CD14-positive monocyte (primary cell): ENCODE results near the gene PYGO2. TPM values are rescaled to one million over a fixed set of nuclear protein-coding genes. Genes with fewer than 3 reads are reported as not detected.

Experiments
- DNase-seq, 3 donors: peaks; one replicate each; pipeline ENCODE4 v3.0.0-alpha.2; 2011 to 2022
- H2AFZ ChIP-seq: 2 replicates; pipeline ENCODE4 v1.6.0; 2012; ENCODE audit warnings: mild to moderate bottlenecking, low read depth, low read length, inconsistent platforms; ENCODE audit not compliant: insufficient read depth, poor library complexity, severe bottlenecking
- H3K27ac ChIP-seq, 2 donors: 1 replicate in 1 of 2; 2 replicates in 1 of 2; pipeline ENCODE4 v1.5.1; 2012 to 2013; ENCODE audit warnings: low read length in 2 of 2, control low read depth in 1 of 2, inconsistent platforms in 1 of 2, low read depth in 1 of 2, mild to moderate bottlenecking in 1 of 2
- H3K27me3 ChIP-seq, 2 donors: one replicate each; pipeline versions ENCODE4 v1.6.0 to v1.6.1; 2011 to 2013; ENCODE audit warnings: low read length in 2 of 2; ENCODE audit not compliant: control insufficient read depth in 2 of 2, insufficient read depth in 2 of 2
- H3K36me3 ChIP-seq, 2 donors: replicated peaks in 1 of 2; 1 replicate in 1 of 2; 2 replicates in 1 of 2; pipeline versions ENCODE4 v1.5.1 to v1.6.1; 2012 to 2013; ENCODE audit warnings: low read length in 2 of 2, control low read depth in 1 of 2, inconsistent platforms in 1 of 2, mild to moderate bottlenecking in 1 of 2; ENCODE audit not compliant: insufficient read depth in 2 of 2, control insufficient read depth in 1 of 2
- H3K4me1 ChIP-seq, 2 donors: 1 replicate in 1 of 2; 2 replicates in 1 of 2; pipeline versions ENCODE4 v1.5.1 to v1.6.1; 2012 to 2013; ENCODE audit warnings: low read length in 2 of 2, control low read depth in 1 of 2, inconsistent platforms in 1 of 2, mild to moderate bottlenecking in 1 of 2, moderate library complexity in 1 of 2; ENCODE audit not compliant: insufficient read depth in 2 of 2, control insufficient read depth in 1 of 2
- H3K4me2 ChIP-seq: replicated peaks from 2 replicates; pipeline ENCODE3; 2012; ENCODE audit warnings: low read length, moderate library complexity, mild to moderate bottlenecking; ENCODE audit not compliant: poor library complexity, severe bottlenecking; ENCODE audit errors: extremely low read depth
- H3K4me3 ChIP-seq, 3 experiments: fragments of 200-600 bp in 1 of 3; sonication (generic) in 1 of 3; replicated peaks in 1 of 3; 1 replicate in 2 of 3; 2 replicates in 1 of 3; pipeline ENCODE4 v1.5.1; 2011 to 2013; ENCODE audit warnings: low read length in 3 of 3, mild to moderate bottlenecking in 3 of 3, control low read depth in 2 of 3, low read depth in 2 of 3, inconsistent platforms in 1 of 3, moderate library complexity in 1 of 3
- H3K79me2 ChIP-seq: 2 replicates; pipeline ENCODE4 v1.6.0; 2012; ENCODE audit warnings: mild to moderate bottlenecking, control low read depth, inconsistent platforms, low read length, moderate library complexity; ENCODE audit not compliant: insufficient read depth
- H3K9ac ChIP-seq: 2 replicates; pipeline ENCODE4 v1.6.0; 2017; ENCODE audit warnings: low read length, mild to moderate bottlenecking; ENCODE audit not compliant: insufficient read depth, poor library complexity, severe bottlenecking
- H3K9me3 ChIP-seq, 2 donors: replicated peaks in 1 of 2; 1 replicate in 1 of 2; 2 replicates in 1 of 2; pipeline versions ENCODE4 v1.5.1 to v1.6.1; 2012 to 2013; ENCODE audit warnings: low read length in 2 of 2, control low read depth in 1 of 2; ENCODE audit not compliant: control insufficient read depth in 1 of 2, insufficient read depth in 1 of 2
- H4K20me1 ChIP-seq: 2 replicates; pipeline ENCODE4 v1.6.0; 2012; ENCODE audit warnings: mild to moderate bottlenecking, low read length, control low read depth, moderate library complexity; ENCODE audit not compliant: insufficient read depth
- H3K27ac Mint-ChIP-seq, 7 donors: one replicate each; pipeline ENCODE4 v1.8.0; 2020; ENCODE audit warnings: mild to moderate bottlenecking in 7 of 7, mixed read lengths in 7 of 7, moderate library complexity in 6 of 7, inconsistent platforms in 2 of 7
- H3K27me3 Mint-ChIP-seq, 3 donors: one replicate each; pipeline ENCODE4 v1.8.0; 2021 to 2022; ENCODE audit warnings: low read depth in 3 of 3, mild to moderate bottlenecking in 3 of 3, mixed read lengths in 3 of 3, moderate library complexity in 3 of 3, inconsistent platforms in 1 of 3
- H3K36me3 Mint-ChIP-seq, 2 donors: one replicate each; pipeline ENCODE4 v1.8.0; 2020; ENCODE audit warnings: mixed read lengths in 2 of 2, inconsistent platforms in 1 of 2, mild to moderate bottlenecking in 1 of 2
- H3K4me1 Mint-ChIP-seq: one replicate; pipeline ENCODE4 v1.8.0; 2020; ENCODE audit warnings: mild to moderate bottlenecking, mixed read lengths
- H3K4me3 Mint-ChIP-seq, 2 donors: one replicate each; pipeline ENCODE4 v1.8.0; 2020; ENCODE audit warnings: mild to moderate bottlenecking in 2 of 2, mixed read lengths in 2 of 2, moderate library complexity in 1 of 2
- H3K9me3 Mint-ChIP-seq, 7 donors: one replicate each; pipeline ENCODE4 v1.8.0; 2020 to 2022; ENCODE audit warnings: mixed read lengths in 7 of 7, mild to moderate bottlenecking in 6 of 7, moderate library complexity in 6 of 7, inconsistent platforms in 2 of 7
- WGBS: methylation state at CpG from one replicate; pipeline ENCODE4 v1.1.5; 2013; ENCODE audit warnings: missing lambda C conversion rate; ENCODE audit not compliant: insufficient coverage; 5-methylcytosine and 5-hydroxymethylcytosine counted together
- intact Hi-C, 2 donors: fragments of 100-400 bp; cut with micrococcal nuclease; formaldehyde crosslinking; loops; one replicate each; pipeline versions ENCODE4 v1.15.0 to v1.15.1; 2023
- polyA plus RNA-seq, 3 donors: library from polyadenylated mRNA; depleted of rRNA in 1 of 3; unstranded in 2 of 3; stranded (reverse) in 1 of 3; fragments of 300-500 nt in 2 of 3; fragments of >200 nt in 1 of 3; fragmentation: Illumina TruSeq in 2 of 3; gene quantifications; 1 replicate in 2 of 3; 2 replicates in 1 of 3; pipeline ENCODE4 v1.2.3, GENCODE V29; 2012 to 2021
- TF ChIP-seq, protein P1 (sequence below): fragments of 200-600 bp; IDR thresholded peaks from one replicate; pipeline ENCODE4 v1.8.0; 2022; ENCODE audit warnings: antibody characterized with exemption, mild to moderate bottlenecking

The PYGO2 gene
- polyA plus RNA-seq, 3 donors = 8.2 to 12.5 (median 12.0) TPM

DNA sequence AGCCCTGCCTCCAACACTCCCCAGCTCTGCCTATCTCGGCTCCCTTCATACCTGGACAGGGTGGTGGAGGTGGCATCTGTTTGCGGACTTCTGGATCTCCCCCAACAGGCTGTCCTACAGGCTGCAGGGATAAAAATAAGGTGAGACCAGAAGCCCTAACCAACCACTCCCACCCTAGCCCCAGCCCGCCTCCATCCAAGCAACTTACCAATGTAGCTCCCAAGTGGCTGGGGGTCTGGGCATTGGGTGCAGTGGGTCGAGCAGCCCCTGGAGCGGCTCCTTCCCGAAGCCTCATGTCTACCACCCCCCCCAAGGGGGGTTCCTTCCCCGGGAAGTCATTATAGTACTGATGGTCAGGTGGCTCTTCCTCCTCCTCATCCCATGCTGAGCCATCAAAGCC lies 4.5 kb upstream of the PYGO2 start:
- WGBS = no CpG with 5 or more reads among the region's 7 CpGs

GRCh38 chr1:154964359-154964758 lies 2.8 kb upstream of the PYGO2 start:
- peak overlapping the region in 1 of 7 donors; percentile 46 for H3K27ac Mint-ChIP-seq
- H3K4me1 ChIP-seq = peaks cover 17 to 30% of the 10 kb centered on the region in 2 donors
- H3K36me3 Mint-ChIP-seq = peaks cover 59 to 68% of the 10 kb centered on the region in 2 donors
- H3K79me2 ChIP-seq = peaks cover 46% of the 10 kb centered on the region
- DNase-seq = no peak
- no peak overlapping the region for H3K27ac ChIP-seq
- no peak overlapping the region for H3K9ac ChIP-seq
- H3K4me1 Mint-ChIP-seq = peaks cover 24% of the 10 kb centered on the region
- H4K20me1 ChIP-seq = peaks cover 66% of the 10 kb centered on the region
- intact Hi-C loops = loop anchor here (5.0 kb wide), 2 partner anchors 38 to 53 kb away; partner anchors contain the start of gene ZBTB7B (in 2 of the 2)
- H3K27me3 Mint-ChIP-seq = peaks cover 0 to 4% (median 0%) of the 10 kb centered on the region in 3 donors
- no peaks in the 10 kb centered on the region for H3K9me3 ChIP-seq
- H3K4me3 ChIP-seq = no peak overlapping the region
- no peaks in the 10 kb centered on the region for H3K27me3 ChIP-seq
- no peak overlapping the region for H3K4me2 ChIP-seq
- no peaks in the 10 kb centered on the region for H3K9me3 Mint-ChIP-seq
- peaks cover 65 to 69% of the 10 kb centered on the region in 2 donors for H3K36me3 ChIP-seq
- 67% methylated on average over 3 of the region's 6 CpGs for WGBS
- TF ChIP-seq, protein P1, sequence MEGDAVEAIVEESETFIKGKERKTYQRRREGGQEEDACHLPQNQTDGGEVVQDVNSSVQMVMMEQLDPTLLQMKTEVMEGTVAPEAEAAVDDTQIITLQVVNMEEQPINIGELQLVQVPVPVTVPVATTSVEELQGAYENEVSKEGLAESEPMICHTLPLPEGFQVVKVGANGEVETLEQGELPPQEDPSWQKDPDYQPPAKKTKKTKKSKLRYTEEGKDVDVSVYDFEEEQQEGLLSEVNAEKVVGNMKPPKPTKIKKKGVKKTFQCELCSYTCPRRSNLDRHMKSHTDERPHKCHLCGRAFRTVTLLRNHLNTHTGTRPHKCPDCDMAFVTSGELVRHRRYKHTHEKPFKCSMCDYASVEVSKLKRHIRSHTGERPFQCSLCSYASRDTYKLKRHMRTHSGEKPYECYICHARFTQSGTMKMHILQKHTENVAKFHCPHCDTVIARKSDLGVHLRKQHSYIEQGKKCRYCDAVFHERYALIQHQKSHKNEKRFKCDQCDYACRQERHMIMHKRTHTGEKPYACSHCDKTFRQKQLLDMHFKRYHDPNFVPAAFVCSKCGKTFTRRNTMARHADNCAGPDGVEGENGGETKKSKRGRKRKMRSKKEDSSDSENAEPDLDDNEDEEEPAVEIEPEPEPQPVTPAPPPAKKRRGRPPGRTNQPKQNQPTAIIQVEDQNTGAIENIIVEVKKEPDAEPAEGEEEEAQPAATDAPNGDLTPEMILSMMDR = no peak
- no peak overlapping the region for H2AFZ ChIP-seq
- no peak overlapping the region for H3K4me3 Mint-ChIP-seq

More for the DNA sequence above, 4.5 kb upstream of the PYGO2 start:
- Histone ChIP-seq H4K20me1 (peaks cover 70% of the 10 kb centered on the region), H3K9ac (no peak overlapping the region), H3K4me3 (no peak overlapping the region), H3K4me2 (no peak overlapping the region), H3K9me3 (no peaks in the 10 kb centered on the region), H3K36me3 (peaks cover 61 to 73% of the 10 kb centered on the region in 2 donors), H3K79me2 (peaks cover 48% of the 10 kb centered on the region), H3K27ac (no peak overlapping the region), H2AFZ (no peak overlapping the region), H3K4me1 (peaks cover 22 to 32% of the 10 kb centered on the region in 2 donors), H3K27me3 (no peaks in the 10 kb centered on the region)
- DNase-seq = no peak
- TF ChIP-seq, protein P1 = no peak
- Mint-ChIP-seq H3K27me3 (peaks cover 0 to 4% (median 0%) of the 10 kb centered on the region in 3 donors), H3K4me1 (peaks cover 27% of the 10 kb centered on the region), H3K9me3 (no peaks in the 10 kb centered on the region), H3K4me3 (no peak overlapping the region), H3K36me3 (peaks cover 59 to 69% of the 10 kb centered on the region in 2 donors), H3K27ac (no peak overlapping the region)
- intact Hi-C loops = no loop called here
